ENCODE data around the gene PHTF1.

Gene PHTF1

DNA sequence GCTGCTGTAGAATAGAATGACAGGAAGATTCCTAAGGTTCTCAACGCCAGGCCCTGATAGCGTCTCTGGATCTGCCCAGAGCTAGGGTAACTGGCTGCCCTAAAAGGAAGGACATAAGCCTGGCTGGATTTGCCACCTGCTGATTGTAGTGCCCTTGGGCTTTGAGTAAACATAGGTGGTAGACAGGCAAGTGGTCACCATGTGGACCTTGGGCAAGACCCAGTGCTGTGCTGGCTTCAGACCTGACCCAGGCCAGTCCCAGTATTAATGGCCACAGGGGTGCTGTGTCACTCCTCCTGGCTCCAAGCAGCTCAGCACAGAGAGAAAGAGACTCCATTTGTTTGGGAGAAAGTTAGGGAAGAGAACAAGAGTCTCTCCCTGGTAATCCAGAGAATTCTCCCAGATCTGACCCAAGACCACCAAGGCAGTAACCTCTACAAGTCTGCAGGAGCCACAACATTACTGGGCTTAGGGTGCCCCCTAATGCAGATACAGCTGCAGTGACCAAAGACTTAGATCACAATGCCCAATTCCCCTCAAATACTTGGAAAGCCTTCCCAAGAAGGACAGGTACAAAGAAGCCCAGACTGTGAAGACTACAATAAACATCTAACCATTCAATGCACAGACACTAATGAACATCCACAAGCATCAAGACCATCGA is 44.5 kb downstream of the PHTF1 start:
- no peak for DNase-seq

GRCh38 chr1:113701429-113701828 is 57.9 kb downstream of the PHTF1 start:
- DNase-seq, result no peak

- DNase-seq, result no peak
Measured at GRCh38 chr1:113694910-113695309, 64.4 kb downstream of the PHTF1 start.

DNA sequence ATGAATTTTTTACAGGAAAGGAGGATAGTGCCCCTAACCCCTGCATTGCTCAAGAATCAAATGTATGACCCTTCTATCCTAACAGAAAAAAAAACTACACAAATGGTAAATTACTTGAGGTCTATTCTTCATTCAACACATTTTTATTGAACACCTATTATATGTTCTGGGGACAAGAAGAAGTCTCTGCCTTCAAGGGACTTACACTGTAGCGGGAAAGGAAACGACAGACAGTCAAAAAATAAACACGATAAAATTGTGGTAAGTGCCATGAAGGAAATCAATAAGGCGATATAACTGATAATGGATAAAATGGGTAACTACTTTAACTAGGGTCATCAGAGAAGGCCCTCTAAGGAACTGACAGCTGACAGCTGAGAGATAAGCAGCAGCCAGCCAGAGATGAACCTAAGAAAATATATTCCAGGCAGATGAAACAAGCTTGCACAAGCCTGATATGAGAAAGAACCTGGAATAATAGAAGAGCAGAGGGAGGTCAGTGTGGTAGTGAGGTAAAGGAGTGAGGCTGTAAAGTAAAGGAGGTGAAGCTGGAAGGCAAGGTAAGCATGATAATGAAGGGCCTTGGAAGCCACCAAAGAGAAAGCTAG is 66.4 kb downstream of the PHTF1 start:
- no peak for DNase-seq

GRCh38 chr1:113692342-113692741 is 66.9 kb downstream of the PHTF1 start:
- DNase-seq, result no peak

DNA sequence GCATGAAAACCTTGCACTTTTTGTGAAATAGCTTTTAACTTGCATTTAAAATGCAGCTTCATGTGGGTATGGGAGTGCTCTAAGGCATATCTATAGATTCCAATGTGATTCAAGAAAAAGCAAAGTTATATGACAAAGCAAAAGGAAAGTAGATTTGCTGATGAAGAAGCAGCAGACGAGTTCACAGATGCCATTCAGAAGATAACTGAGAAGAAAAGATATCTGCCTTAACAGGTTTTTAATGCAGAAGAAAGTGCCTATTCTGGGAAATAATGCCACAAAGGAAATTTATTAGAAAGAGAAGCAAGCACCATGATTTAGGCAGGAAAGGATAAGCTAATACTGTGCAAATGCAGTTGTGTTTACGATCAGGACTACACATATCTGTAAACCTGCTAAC is 68.1 kb downstream of the PHTF1 start:
- DNase-seq, result no peak

DNA sequence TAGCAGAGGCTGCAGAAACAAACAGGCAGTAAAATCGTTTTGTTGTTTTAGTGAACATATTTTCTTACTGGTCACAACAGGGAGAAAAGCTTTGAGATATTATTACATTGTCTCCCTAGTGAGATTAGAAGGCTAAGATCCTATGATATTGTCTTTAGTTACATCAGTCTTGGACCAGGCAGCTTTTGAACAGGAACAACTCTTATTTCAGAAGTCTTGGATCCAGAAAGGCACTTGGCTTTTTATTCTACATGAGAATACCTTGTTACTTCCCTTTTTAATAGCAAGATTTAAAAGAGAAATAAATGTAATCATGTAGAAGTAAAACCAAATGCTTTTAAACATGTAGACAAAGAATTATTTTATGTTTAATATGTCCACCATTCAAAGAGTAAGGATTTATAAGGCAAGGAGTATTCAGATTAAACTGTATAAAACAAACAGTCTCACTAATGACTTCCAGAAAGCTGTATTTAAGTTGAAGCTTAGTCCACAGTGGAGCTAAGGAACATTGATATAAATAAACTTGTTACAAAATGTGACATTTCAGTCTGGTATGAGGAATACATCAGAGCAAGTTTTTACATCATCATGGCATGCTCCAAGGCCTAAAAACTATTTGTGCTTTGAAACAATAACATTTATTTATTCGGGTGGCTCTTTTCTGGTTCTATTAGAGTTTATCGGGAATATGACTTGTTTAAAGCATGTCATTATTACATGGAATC is 72.2 kb downstream of the PHTF1 start:
- no peak for DNase-seq

DNA sequence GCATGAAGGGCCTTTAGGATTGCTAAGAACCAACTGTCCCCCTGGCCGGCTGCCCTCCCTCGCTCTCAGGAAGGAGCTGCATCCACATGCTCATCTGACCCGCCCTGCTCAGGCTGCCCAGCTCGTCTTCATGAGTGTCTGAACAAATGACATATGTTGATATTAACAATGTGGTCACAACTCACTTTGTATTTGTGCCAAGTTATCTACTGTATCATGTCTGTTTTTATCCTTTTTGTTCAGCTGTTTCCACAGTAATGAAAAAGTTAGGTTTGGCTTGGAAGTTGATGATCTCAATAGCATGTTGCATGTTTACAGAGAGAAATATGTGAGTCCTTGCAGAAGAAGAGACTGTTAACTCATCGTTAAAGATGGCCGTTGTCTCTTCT is 75.1 kb downstream of the PHTF1 start:
- DNase-seq, result no peak

DNA sequence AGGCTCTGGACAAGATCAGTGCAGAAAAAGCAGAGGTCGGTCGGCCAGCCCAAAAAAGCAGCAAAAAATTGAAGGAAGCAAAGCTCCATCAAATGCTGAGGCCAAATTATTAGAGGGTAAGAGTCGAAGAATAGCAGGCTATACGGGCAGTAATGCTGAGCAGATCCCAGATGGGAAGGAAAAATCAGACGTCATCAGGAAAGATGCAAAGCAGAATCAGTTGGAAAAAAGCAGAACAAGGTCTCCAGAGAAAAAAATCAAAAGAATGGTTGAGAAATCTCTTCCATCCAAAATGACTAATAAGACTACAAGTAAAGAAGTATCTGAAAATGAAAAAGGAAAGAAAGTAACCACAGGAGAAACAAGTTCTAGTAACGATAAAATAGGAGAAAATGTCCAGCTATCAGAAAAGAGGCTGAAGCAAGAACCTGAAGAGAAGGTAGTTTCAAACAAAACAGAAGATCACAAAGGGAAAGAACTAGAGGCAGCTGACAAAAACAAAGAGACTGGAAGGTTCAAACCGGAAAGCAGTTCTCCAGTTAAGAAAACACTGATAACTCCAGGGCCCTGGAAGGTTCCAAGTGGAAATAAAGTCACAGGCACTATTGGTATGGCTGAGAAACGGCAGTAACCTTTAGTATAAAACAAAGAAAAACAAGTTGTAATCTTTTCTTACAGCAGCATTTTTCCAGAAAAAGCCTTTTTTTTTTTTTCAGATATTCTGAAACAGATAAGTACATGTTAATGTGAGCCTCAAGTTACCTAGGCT is 75.7 kb downstream of the PHTF1 start:
- DNase-seq, result no peak

GRCh38 chr1:113681596-113682337 is 77.5 kb downstream of the PHTF1 start:
- DNase-seq, result no peak

GRCh38 chr1:113678159-113678469 is 81.2 kb downstream of the PHTF1 start:
- DNase-seq, result no peak

DNA sequence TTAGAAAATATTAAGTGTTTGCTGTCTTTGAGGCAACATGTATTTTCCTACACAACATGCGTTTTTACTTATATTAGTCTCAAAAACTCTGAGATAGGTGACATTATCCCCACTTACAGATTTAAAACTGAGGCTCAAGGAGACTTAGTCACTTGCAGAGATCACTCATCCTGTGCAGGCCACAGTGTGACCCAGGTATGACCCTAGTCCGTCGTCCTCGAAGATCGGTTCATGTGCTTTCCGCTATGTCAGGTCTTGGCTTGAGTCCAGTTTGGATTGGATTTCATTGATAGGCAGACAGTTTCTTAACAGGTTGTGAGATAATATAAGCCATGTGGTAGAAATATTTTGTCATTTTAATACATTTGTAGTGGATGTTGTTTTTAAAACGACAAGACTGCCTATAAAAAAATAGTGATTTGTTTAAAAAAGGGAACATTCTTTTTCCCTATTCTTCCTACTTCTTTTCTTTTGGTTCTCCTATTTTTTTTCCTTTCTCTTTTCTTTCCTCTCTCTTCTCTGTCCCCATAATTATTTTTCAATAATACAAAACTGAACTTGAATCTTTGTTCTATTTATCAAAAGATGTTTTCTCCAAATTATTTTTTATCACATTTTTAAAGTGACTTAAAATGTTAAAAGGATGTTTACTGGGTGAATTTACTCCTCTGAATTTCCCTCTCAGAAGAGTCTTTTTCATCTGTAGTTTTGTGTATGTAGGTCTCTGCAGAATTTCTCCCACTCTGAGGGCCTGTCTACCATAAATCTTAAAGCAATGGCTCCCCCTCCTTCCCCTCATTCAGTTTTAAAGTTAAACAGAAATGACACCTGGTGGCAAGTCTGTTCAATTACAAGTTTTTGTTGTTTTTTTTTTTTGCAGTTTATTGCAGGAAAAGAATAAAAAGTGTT is 81.8 kb downstream of the PHTF1 start:
- peak; percentile 66 for DNase-seq

GRCh38 chr1:113676524-113676923 is 82.8 kb downstream of the PHTF1 start:
- no peak for DNase-seq

- no peak for DNase-seq
Measured at GRCh38 chr1:113675302-113675701, 84.0 kb downstream of the PHTF1 start.

DNA sequence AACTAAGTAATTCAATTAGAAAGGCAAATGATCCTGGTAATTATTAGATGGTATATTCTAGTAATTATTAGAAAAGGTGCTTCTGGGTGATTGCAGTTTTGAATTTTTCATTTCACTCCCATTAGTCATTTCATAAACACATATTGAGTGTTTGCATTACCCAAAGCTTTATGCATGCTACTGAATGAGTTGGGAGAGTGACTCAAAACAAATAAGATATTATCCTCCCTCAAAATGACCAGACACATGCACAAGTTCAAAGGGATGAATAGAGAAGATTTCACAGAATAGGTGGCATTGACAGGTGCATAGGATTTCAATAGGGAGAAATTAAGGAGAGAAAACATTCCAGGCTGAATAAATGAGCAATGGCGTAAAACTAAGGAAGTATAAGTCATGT is 84.7 kb downstream of the PHTF1 start:
- no peak for DNase-seq

DNA sequence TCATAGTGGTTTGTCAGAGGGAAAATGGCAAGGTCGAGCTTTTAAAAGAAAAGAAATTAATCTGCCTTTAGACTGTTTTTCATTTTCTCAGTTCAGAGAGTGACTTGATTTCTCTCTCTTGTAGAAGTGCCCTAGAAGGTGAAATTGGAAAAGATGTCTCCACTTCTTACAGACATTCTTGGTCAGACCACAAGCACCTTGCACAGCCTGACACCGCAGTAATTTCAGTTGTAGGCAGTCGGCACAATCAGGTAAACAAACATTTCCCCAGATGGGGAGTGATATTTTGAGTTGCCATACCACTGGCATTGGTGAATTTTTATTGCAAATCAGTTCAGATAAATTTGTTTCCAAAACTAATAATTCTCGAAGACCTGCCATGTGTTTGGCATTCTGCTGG is 86.8 kb downstream of the PHTF1 start:
- no peak for DNase-seq

GRCh38 chr1:113670650-113671049 is 88.6 kb downstream of the PHTF1 start:
- DNase-seq, result no peak

DNA sequence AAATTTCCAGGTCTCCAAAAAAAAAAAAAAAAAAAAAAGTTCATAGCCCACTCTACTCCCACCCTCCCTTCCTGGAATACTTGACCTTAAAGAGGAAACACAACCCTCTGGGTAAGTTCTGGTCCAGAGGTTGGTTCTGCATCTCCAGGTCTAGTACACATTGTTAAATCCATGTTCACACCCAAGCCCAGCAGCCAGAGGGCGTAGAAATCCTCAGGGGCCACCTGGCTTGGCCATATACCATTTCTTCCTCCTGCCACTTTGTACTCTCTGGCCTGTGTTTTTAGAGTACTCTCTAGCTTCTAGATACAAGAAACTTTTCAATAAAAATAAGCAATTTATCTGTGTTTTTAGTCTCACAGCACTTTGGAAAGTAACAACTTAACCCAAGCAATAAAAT is 89.3 kb downstream of the PHTF1 start:
- DNase-seq, result no peak

GRCh38 chr1:113666126-113666525 is 93.2 kb downstream of the PHTF1 start:
- no peak for DNase-seq

DNA sequence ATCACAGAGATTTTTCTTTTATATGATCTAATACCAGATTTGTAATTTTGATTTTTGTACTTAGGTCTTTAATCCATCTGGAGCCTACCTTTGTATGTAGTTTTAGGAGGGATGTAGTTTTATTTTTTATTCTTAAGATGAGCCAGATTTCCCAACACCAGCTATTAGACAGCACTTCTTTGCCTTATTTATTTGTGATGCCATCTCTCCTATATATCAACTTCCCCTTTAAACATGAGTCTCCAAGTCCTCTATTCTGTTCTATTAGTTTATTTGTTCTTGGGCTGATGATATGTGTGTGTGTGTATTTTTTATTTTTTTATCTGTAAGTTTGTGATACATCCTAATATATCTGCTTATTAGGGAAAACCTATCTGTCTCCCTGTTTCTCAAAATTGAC is 94.2 kb downstream of the PHTF1 start:
- no peak for DNase-seq

GRCh38 chr1:113663165-113663951 is 95.9 kb downstream of the PHTF1 start:
- DNase-seq, result no peak
